ENCODE results near the gene PROB1. TPM values are rescaled to one million over a fixed set of nuclear protein-coding genes. Genes with fewer than 3 reads are reported as not detected.

The PROB1 gene
- total and polyA plus RNA-seq, 12 donors: 3.1 to 24.4 (median 8.8) TPM

GRCh38 chr5:139426203-139426885 lies 31.4 kb upstream of the PROB1 start:
- peak in 1 of 7 donors; percentile 43 for DNase-seq
- TF ChIP-seq POLR2A (IDR thresholded peaks at IDR 0.05) (no peak), CTCF (IDR thresholded peaks at IDR 0.05) (no peak)
- no peaks in the 10 kb centered on the region for H3K9me3 ChIP-seq (replicated peaks in 1 of 3)
- no peak overlapping the region for H3K27ac ChIP-seq
- intact Hi-C loops (cut with DNase I): loop anchor here in 1 of 2 donors (10.0 kb wide), 1 partner anchor 338 kb away; no protein-coding TSS in a partner anchor
- H3K36me3 ChIP-seq (replicated peaks in 1 of 2): peaks cover 0 to 17% of the 10 kb centered on the region in 2 donors
- no peaks in the 10 kb centered on the region for H3K27me3 ChIP-seq
- WGBS, 4 donors: 75 to 91% (median 81%) methylated on average over 8 of the region's 8 CpGs
- no peak overlapping the region for H3K4me3 ChIP-seq
- no peaks in the 10 kb centered on the region for H3K4me1 ChIP-seq (replicated peaks in 1 of 2)

- peaks cover 0 to 21% of the 10 kb centered on the region in 2 donors for H3K36me3 ChIP-seq (replicated peaks in 1 of 2)
- no peak overlapping the region for H3K4me3 ChIP-seq
- peak in 1 of 7 donors; percentile 47 for DNase-seq
- H3K27ac ChIP-seq: peak overlapping the region in 1 of 5 donors; percentile 11
- no peaks in the 10 kb centered on the region for H3K27me3 ChIP-seq
- WGBS, 4 donors: 65 to 89% (median 84%) methylated on average over 5 of the region's 5 CpGs
- no peaks in the 10 kb centered on the region for H3K4me1 ChIP-seq (replicated peaks in 1 of 2)
- intact Hi-C loops (cut with DNase I): loop anchor here in 1 of 2 donors (10.0 kb wide), 1 partner anchor 339 kb away; no protein-coding TSS in a partner anchor
- TF ChIP-seq CTCF (IDR thresholded peaks at IDR 0.05) (no peak), POLR2A (IDR thresholded peaks at IDR 0.05) (no peak)
- no peaks in the 10 kb centered on the region for H3K9me3 ChIP-seq (replicated peaks in 1 of 3)
Observed at GRCh38 chr5:139425497-139425896, 30.6 kb upstream of the PROB1 start.

GRCh38 chr5:139422307-139422893 lies 27.5 kb upstream of the PROB1 start:
- peak in 6 of 7 donors; percentile 51 to 72 (median 59) for DNase-seq
- no peaks in the 10 kb centered on the region for H3K27me3 ChIP-seq
- H3K27ac ChIP-seq: no peak overlapping the region
- intact Hi-C loops (cut with DNase I): loop anchor here (5.0 to 10.0 kb wide), 3 partner anchors 90 to 345 kb away; no protein-coding TSS in a partner anchor
- no peak overlapping the region for H3K4me3 ChIP-seq
- TF ChIP-seq CTCF (IDR thresholded peaks at IDR 0.05) (peak; percentile 47 to 91 (median 78)), POLR2A (IDR thresholded peaks at IDR 0.05) (no peak)
- WGBS, 4 donors: 40 to 42% (median 40%) methylated on average over 5 of the region's 5 CpGs
- peaks cover 0 to 36% of the 10 kb centered on the region in 2 donors for H3K36me3 ChIP-seq (replicated peaks in 1 of 2)
- peaks cover 0 to 5% of the 10 kb centered on the region in 2 donors for H3K4me1 ChIP-seq (replicated peaks in 1 of 2)
- H3K9me3 ChIP-seq (replicated peaks in 1 of 3): no peaks in the 10 kb centered on the region
